Activated CD8-positive, alpha-beta T cell treated with anti-CD3 and anti-CD28 coated beads for 36 hours (primary cell): ENCODE measurements around the gene SPDYE4. TPM values are rescaled to one million over a fixed set of nuclear protein-coding genes. Genes with fewer than 3 reads are reported as not detected.
A peak's percentile ranks its signal among the peaks of the same experiment; 100 is the strongest.

Experiments
- ATAC-seq: fragments of 200-7000 bp; cut with Tn5 transposase; one replicate; pipeline ENCODE4 v1.10.0; 2021; ENCODE audit warnings: mild to moderate bottlenecking, moderate library complexity
- CTCF ChIA-PET: fragments of 350-600 bp; sonication (Branson Sonifier 250); formaldehyde crosslinking; loops from one replicate; lab custom pipeline; 2021; ENCODE audit warnings: antibody characterized with exemption; lab: Charles Lee
- POLR2A ChIA-PET: fragments of 350-600 bp; sonication (Branson Sonifier 250); formaldehyde crosslinking; loops from one replicate; lab custom pipeline; 2021; ENCODE audit warnings: antibody characterized with exemption; lab: Charles Lee
- DNase-seq: peaks from one replicate; pipeline ENCODE4 v3.0.0-alpha.2; 2020
- H3K27ac Mint-ChIP-seq: one replicate; pipeline ENCODE4 v1.8.0; 2021; ENCODE audit warnings: mild to moderate bottlenecking, mixed read lengths
- H3K27me3 Mint-ChIP-seq: one replicate; pipeline ENCODE4 v1.8.0; 2021; ENCODE audit warnings: mixed read lengths
- H3K36me3 Mint-ChIP-seq: one replicate; pipeline ENCODE4 v1.8.0; 2021; ENCODE audit warnings: low read depth, mixed read lengths
- H3K4me1 Mint-ChIP-seq: one replicate; pipeline ENCODE4 v1.8.0; 2021; ENCODE audit warnings: low read depth, mixed read lengths
- H3K4me3 Mint-ChIP-seq: one replicate; pipeline ENCODE4 v1.8.0; 2021; ENCODE audit warnings: mild to moderate bottlenecking, moderate library complexity, mixed read lengths
- H3K9me3 Mint-ChIP-seq: one replicate; pipeline ENCODE4 v1.8.0; 2021; ENCODE audit warnings: mixed read lengths
- intact Hi-C: fragments of 100-400 bp; cut with micrococcal nuclease; formaldehyde crosslinking; loops from one replicate; pipeline ENCODE4 v1.10.0; 2022
- total RNA-seq, 2 experiments: library from RNA; stranded (reverse); gene quantifications; one replicate each; pipeline ENCODE4 v1.2.3, GENCODE V29; 2021
- TF ChIP-seq, protein P1 (sequence below): fragments of 200-600 bp; IDR thresholded peaks from one replicate; pipeline ENCODE4 v1.8.0; 2022; ENCODE audit warnings: antibody characterized with exemption, mild to moderate bottlenecking

The SPDYE4 gene
- total RNA-seq, 2 experiments from 2014 or later: not detected

DNA sequence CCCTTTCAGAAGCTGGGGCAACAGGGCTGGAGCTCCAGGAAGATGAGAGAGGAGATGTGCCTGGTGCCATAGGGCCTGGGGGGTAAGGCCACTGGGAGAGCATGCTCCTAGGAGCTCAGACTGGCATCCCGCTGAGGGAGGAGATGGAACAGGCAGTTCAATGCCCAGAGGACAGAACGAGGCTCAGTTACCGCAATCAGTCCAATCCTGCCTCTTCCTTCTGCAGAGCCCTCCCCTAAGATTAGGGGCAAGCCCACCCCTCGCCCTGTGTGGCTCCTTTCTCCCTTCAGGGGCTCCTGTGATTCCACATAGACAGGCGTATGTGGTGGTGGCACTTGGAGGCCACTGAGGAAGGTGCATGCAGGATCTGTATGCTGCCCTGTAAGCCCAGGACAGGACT is 16.1 kb downstream of the SPDYE4 start:
- DNase-seq (no peak), ATAC-seq (no peak)
- Mint-ChIP-seq H3K4me3 (no peak overlapping the region), H3K27ac (no peak overlapping the region), H3K4me1 (peaks cover 19% of the 10 kb centered on the region), H3K36me3 (no peaks in the 10 kb centered on the region), H3K27me3 (no peaks in the 10 kb centered on the region), H3K9me3 (no peaks in the 10 kb centered on the region)
- POLR2A ChIA-PET: interaction anchor here (1.0 to 1.6 kb wide), 2 partner anchors 359 to 360 kb away, joined by 3 to 5 read pairs; partner anchors contain the start of gene RPL26
- CTCF ChIA-PET: interaction anchor here (2.2 kb wide), 1 partner anchor 365 kb away, joined by 7 read pairs; the partner anchor contains the start of gene KRABD2
- intact Hi-C loops: loop anchor here (10.0 kb wide), 1 partner anchor 357 kb away; the partner anchor contains the start of gene RPL26
- TF ChIP-seq, protein P1, sequence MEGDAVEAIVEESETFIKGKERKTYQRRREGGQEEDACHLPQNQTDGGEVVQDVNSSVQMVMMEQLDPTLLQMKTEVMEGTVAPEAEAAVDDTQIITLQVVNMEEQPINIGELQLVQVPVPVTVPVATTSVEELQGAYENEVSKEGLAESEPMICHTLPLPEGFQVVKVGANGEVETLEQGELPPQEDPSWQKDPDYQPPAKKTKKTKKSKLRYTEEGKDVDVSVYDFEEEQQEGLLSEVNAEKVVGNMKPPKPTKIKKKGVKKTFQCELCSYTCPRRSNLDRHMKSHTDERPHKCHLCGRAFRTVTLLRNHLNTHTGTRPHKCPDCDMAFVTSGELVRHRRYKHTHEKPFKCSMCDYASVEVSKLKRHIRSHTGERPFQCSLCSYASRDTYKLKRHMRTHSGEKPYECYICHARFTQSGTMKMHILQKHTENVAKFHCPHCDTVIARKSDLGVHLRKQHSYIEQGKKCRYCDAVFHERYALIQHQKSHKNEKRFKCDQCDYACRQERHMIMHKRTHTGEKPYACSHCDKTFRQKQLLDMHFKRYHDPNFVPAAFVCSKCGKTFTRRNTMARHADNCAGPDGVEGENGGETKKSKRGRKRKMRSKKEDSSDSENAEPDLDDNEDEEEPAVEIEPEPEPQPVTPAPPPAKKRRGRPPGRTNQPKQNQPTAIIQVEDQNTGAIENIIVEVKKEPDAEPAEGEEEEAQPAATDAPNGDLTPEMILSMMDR: no peak

DNA sequence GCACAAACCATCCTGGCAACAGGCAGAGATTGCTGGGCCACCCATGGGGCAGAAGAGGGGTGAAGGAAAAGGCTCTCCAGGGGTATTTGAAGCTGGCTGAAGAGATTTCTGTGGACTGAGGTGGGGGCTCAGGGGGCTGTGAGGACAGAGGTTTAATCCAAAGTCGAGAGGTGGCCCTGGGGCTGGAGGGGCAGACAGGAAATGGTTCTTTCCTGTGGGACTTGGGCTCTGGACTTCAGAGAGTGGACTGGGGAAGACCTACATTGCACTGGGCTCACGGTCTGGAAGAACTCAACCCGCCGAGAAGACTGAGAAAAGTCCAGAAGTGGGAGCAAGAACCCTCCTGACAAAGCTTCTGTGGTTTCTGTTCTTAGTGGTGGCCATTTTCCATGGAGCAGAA is 16.6 kb downstream of the SPDYE4 start:
- ATAC-seq: no peak
- TF ChIP-seq, protein P1: no peak
- POLR2A ChIA-PET: interaction anchor here (1.0 to 1.6 kb wide), 2 partner anchors 358 to 359 kb away, joined by 3 to 5 read pairs; partner anchors contain the start of gene RPL26
- Mint-ChIP-seq H3K9me3 (no peaks in the 10 kb centered on the region), H3K36me3 (no peaks in the 10 kb centered on the region), H3K4me3 (no peak overlapping the region), H3K27me3 (no peaks in the 10 kb centered on the region), H3K27ac (no peak overlapping the region), H3K4me1 (peaks cover 19% of the 10 kb centered on the region)
- CTCF ChIA-PET: interaction anchor here (2.2 kb wide), 1 partner anchor 365 kb away, joined by 7 read pairs; the partner anchor contains the start of gene KRABD2
- intact Hi-C loops: loop anchor here (10.0 kb wide), 1 partner anchor 357 kb away; the partner anchor contains the start of gene RPL26
- DNase-seq: no peak

DNA sequence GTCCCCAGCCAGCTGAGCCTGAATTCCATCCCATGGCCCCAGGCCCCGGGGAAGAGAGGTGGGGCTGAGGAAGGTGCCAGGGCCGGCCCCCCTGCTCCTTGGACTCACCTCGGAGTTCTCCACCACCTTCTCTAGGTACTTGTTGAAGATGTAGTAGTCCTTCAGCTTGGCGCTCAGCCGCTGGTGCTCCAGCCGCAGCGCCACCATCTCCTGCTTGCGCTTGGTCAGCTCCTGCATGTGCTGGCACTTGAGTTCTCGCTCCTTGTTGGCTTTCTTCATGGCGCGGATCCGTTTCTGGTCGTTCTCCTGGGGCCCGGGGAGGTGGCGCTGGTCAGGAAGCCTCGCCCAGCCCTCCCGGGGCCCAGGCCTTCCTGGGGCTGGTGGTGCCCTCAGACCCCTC is 17.0 kb downstream of the SPDYE4 start:
- DNase-seq: no peak
- intact Hi-C loops: loop anchor here (10.0 kb wide), 1 partner anchor 357 kb away; the partner anchor contains the start of gene RPL26
- Mint-ChIP-seq H3K27ac (no peak overlapping the region), H3K4me3 (no peak overlapping the region), H3K9me3 (no peaks in the 10 kb centered on the region), H3K4me1 (peaks cover 17% of the 10 kb centered on the region), H3K27me3 (no peaks in the 10 kb centered on the region), H3K36me3 (no peaks in the 10 kb centered on the region)
- ChIA-PET CTCF (interaction anchor here (2.2 kb wide), 1 partner anchor 364 kb away, joined by 7 read pairs; the partner anchor contains the start of gene KRABD2), POLR2A (interaction anchor here (1.0 kb wide), 1 partner anchor 358 kb away, joined by 3 read pairs; no protein-coding TSS in a partner anchor)
- ATAC-seq: no peak
- TF ChIP-seq, protein P1: no peak

DNA sequence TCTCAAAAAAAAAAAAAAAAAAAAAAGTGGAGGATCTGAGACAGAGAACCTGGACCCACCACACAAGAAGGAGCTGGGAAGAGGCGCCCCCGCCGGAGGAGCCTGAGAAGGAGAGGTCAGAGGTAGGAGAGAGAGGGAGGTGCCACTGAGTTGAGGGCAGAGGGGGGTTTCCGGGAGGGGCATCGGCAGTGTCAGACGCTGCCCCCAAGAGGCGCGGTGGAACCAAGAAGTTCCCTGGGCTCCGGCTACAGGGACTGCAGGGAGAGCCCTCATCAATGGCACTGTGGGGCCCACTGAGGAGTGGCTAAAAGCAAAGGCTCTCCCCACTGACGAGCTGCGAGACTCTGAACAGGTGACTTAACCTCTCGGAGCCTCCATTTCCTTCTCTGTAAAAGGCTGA is 17.9 kb downstream of the SPDYE4 start:
- ATAC-seq: peak; percentile 61
- H3K9me3 Mint-ChIP-seq: no peaks in the 10 kb centered on the region
- H3K36me3 Mint-ChIP-seq: no peaks in the 10 kb centered on the region
- CTCF ChIA-PET: interaction anchor here (1.1 to 2.2 kb wide), 2 partner anchors 258 to 364 kb away, joined by 4 to 7 read pairs; partner anchors contain the start of gene KRABD2
- POLR2A ChIA-PET: no interaction called here
- H3K27ac Mint-ChIP-seq: peak overlapping the region; percentile 65
- peak overlapping the region; percentile 62 for H3K4me3 Mint-ChIP-seq
- intact Hi-C loops: loop anchor here (10.0 kb wide), 1 partner anchor 356 kb away; the partner anchor contains the start of gene RPL26
- DNase-seq: peak; percentile 63
- peaks cover 12% of the 10 kb centered on the region for H3K4me1 Mint-ChIP-seq
- no peaks in the 10 kb centered on the region for H3K27me3 Mint-ChIP-seq
- TF ChIP-seq, protein P1: no peak

DNA sequence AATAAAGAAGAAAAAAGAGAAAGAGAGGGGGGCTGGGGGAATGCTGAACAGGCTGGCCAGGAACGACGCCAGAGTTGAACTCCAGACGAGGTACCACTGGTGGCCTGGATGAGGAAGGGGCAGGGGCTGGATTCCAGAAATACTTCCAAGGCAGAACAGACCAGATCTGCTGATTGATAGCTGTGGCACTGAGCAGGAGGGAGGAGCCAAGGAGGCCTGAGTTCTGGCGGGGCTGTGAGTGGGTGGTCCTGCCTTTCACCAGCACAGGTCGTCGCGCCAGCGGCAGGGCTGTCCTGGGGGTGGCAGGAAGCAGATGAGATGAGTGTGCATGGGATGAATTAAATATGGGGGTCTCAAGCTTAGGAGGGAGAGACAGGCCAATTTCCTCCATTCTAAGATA is 19.2 kb downstream of the SPDYE4 start:
- DNase-seq (no peak), ATAC-seq (no peak)
- H3K9me3 Mint-ChIP-seq: no peaks in the 10 kb centered on the region
- CTCF ChIA-PET: no interaction called here
- TF ChIP-seq, protein P1: no peak
- H3K4me3 Mint-ChIP-seq: no peak overlapping the region
- H3K36me3 Mint-ChIP-seq: no peaks in the 10 kb centered on the region
- intact Hi-C loops: no loop called here
- POLR2A ChIA-PET: interaction anchor here (0.6 kb wide), 1 partner anchor 566 kb away, joined by 3 read pairs; no protein-coding TSS in a partner anchor
- no peaks in the 10 kb centered on the region for H3K27me3 Mint-ChIP-seq
- no peak overlapping the region for H3K27ac Mint-ChIP-seq
- peaks cover 12% of the 10 kb centered on the region for H3K4me1 Mint-ChIP-seq
